ENCODE results near the gene RAP1GDS1.
A peak's percentile ranks its signal among the peaks of the same experiment; 100 is the strongest.
"Not testable (repeated sequence)": the region's sequence is repeated elsewhere in the genome, so short reads cannot be mapped to it uniquely, and the experiment has no call there.

The RAP1GDS1 gene

GRCh38 chr4:98394134-98394533 is 132.9 kb downstream of the RAP1GDS1 start:
- no peak for DNase-seq (ENCODE audit: low spot score)
- Mint-ChIP-seq H3K36me3 (ENCODE audit: low read depth) (peaks cover 56% of the 10 kb centered on the region), H3K4me1 (ENCODE audit: low read depth) (no peaks in the 10 kb centered on the region), H3K4me3 (no peak overlapping the region), H3K27ac (no peak overlapping the region), H3K27me3 (ENCODE audit: low read depth) (no peaks in the 10 kb centered on the region), H3K9me3 (peaks cover 20% of the 10 kb centered on the region)

DNA sequence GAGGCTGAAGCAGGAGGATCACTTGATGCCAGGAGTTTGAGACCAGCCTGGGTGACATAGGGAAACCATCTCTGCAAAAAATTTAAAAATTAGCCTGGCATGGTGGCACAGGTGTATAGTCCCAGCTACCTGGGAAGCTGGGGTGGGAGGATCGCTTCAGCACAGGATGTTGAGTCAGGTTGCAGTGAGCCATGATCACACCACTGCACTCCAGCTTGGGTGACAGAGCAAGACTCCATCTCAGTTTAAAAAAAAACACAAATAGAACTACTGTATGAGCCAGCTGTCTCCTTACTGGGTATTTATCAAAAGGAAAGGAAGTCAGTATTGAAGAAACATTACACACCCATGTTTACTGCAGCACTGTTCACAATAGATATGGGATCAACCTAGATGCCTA is 138.7 kb downstream of the RAP1GDS1 start:
- no peak overlapping the region for H3K27ac Mint-ChIP-seq
- H3K4me1 Mint-ChIP-seq (ENCODE audit: low read depth): peaks cover 7% of the 10 kb centered on the region
- no peak for DNase-seq (ENCODE audit: low spot score)
- H3K9me3 Mint-ChIP-seq: peaks cover 33% of the 10 kb centered on the region
- H3K27me3 Mint-ChIP-seq (ENCODE audit: low read depth): no peaks in the 10 kb centered on the region
- H3K4me3 Mint-ChIP-seq: no peak overlapping the region
- H3K36me3 Mint-ChIP-seq (ENCODE audit: low read depth): peaks cover 30% of the 10 kb centered on the region

DNA sequence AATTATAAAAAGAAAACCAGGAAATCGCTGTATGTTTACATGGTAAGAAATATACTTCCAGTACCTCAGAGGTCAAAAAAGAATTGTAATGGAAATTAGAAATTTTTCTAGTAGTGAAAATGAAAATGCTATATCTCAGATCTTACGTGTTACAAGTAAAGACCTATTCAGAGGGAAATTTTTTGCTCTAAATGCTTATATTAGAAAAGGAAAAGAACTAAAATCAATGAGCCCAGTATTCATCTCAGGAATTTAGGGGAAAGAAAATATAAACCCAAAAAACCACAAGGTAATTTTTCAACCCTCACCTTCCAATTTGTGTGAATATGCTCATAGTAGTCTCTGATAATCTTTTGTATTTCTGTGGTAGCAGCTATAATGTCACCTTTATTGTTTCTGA is 145.6 kb downstream of the RAP1GDS1 start:
- no peaks in the 10 kb centered on the region for H3K27me3 Mint-ChIP-seq (ENCODE audit: low read depth)

DNA sequence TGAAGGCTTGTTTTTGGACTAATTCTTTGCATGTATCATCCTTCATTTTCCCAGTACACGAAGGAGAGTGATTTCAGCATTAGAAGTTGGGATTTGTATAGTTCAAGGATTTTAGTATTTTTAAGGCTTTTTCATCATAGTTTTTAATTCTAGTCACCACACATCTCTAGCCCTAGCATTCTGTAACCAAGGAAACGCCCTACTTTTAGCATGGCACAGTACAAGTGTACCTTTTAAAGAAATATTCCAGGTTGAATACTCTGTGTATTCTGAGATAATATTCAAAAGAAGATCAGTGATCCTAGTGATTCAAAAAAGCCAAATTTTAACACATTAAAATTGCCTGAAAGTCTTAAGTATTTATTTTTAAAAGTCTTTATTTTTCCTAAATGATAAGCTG is 150.5 kb downstream of the RAP1GDS1 start:
- H3K36me3 Mint-ChIP-seq (ENCODE audit: low read depth): peaks cover 41% of the 10 kb centered on the region
- no peak overlapping the region for H3K4me3 Mint-ChIP-seq
- H3K27me3 Mint-ChIP-seq (ENCODE audit: low read depth): no peaks in the 10 kb centered on the region

More for the DNA sequence above, 145.6 kb downstream of the RAP1GDS1 start:
- no peak for DNase-seq (ENCODE audit: low spot score)
- H3K4me3 Mint-ChIP-seq: no peak overlapping the region
- peaks cover 8% of the 10 kb centered on the region for H3K9me3 Mint-ChIP-seq
- H3K36me3 Mint-ChIP-seq (ENCODE audit: low read depth): peaks cover 33% of the 10 kb centered on the region
- H3K27ac Mint-ChIP-seq: no peak overlapping the region
- peaks cover 19% of the 10 kb centered on the region for H3K4me1 Mint-ChIP-seq (ENCODE audit: low read depth)

GRCh38 chr4:98416844-98417243 is 155.7 kb downstream of the RAP1GDS1 start:
- H3K27ac Mint-ChIP-seq: no peak overlapping the region
- DNase-seq (ENCODE audit: low spot score): no peak
- peaks cover 7% of the 10 kb centered on the region for H3K9me3 Mint-ChIP-seq
- no peaks in the 10 kb centered on the region for H3K4me1 Mint-ChIP-seq (ENCODE audit: low read depth)
- no peaks in the 10 kb centered on the region for H3K27me3 Mint-ChIP-seq (ENCODE audit: low read depth)
- H3K36me3 Mint-ChIP-seq (ENCODE audit: low read depth): peaks cover 42% of the 10 kb centered on the region
- no peak overlapping the region for H3K4me3 Mint-ChIP-seq

More for the DNA sequence above, 150.5 kb downstream of the RAP1GDS1 start:
- no peak for DNase-seq (ENCODE audit: low spot score)
- H3K27ac Mint-ChIP-seq: no peak overlapping the region
- peaks cover 10% of the 10 kb centered on the region for H3K9me3 Mint-ChIP-seq
- peaks cover 3% of the 10 kb centered on the region for H3K4me1 Mint-ChIP-seq (ENCODE audit: low read depth)

- H3K27me3 Mint-ChIP-seq (ENCODE audit: low read depth); H3K27ac Mint-ChIP-seq; H3K4me1 Mint-ChIP-seq (ENCODE audit: low read depth); H3K4me3 Mint-ChIP-seq; DNase-seq (ENCODE audit: low spot score): not testable (repeated sequence)
- peaks cover 57% of the 10 kb centered on the region for H3K36me3 Mint-ChIP-seq (ENCODE audit: low read depth)
- peaks cover 12% of the 10 kb centered on the region for H3K9me3 Mint-ChIP-seq
These were observed 159.0 kb downstream of the RAP1GDS1 start for GRCh38 chr4:98420151-98420550.

DNA sequence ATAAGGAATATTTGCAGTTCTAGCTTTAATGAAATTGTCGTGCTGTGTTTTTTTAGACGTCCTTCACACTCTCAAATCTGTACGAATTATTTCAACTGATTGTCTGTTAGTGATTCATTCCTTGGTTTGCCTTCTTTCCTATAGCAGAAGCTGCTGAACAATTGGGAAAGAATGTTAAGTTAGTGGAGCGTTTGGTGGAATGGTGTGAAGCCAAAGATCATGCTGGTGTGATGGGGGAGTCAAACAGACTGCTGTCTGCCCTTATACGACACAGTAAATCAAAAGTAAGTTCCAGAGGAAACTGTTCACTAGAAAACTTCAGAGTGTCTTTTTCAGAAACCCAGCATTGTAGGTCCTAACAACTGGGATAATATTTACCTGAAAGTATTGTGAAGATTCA is 159.9 kb downstream of the RAP1GDS1 start:
- no peak for DNase-seq (ENCODE audit: low spot score)
- Mint-ChIP-seq H3K36me3 (ENCODE audit: low read depth) (peaks cover 63% of the 10 kb centered on the region), H3K9me3 (peaks cover 19% of the 10 kb centered on the region), H3K4me3 (no peak overlapping the region), H3K27ac (no peak overlapping the region), H3K4me1 (ENCODE audit: low read depth) (peaks cover 10% of the 10 kb centered on the region), H3K27me3 (ENCODE audit: low read depth) (no peaks in the 10 kb centered on the region)

DNA sequence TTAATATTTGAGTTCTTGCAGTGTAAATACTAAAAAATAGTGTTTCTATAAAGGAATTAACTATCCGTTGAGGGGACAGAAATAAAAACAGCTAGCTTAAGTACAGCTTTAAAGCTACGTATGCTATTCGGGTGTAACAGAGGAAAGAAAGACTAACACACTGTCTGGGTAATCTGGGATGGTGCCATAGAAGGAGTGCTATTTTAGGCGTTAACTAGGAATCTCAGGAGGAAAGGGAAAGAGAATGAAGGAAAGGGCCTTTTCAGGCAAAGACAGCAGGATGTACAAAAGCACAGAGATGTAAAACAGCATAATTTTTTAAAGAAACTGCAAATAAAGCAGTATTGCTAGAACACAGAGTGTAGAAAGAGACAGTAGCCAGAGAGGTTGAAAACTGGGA is 161.8 kb downstream of the RAP1GDS1 start:
- no peaks in the 10 kb centered on the region for H3K27me3 Mint-ChIP-seq (ENCODE audit: low read depth)
- no peak overlapping the region for H3K4me3 Mint-ChIP-seq
- H3K27ac Mint-ChIP-seq: no peak overlapping the region
- peaks cover 18% of the 10 kb centered on the region for H3K4me1 Mint-ChIP-seq (ENCODE audit: low read depth)
- DNase-seq (ENCODE audit: low spot score): no peak
- H3K36me3 Mint-ChIP-seq (ENCODE audit: low read depth): peaks cover 72% of the 10 kb centered on the region
- H3K9me3 Mint-ChIP-seq: peaks cover 32% of the 10 kb centered on the region

DNA sequence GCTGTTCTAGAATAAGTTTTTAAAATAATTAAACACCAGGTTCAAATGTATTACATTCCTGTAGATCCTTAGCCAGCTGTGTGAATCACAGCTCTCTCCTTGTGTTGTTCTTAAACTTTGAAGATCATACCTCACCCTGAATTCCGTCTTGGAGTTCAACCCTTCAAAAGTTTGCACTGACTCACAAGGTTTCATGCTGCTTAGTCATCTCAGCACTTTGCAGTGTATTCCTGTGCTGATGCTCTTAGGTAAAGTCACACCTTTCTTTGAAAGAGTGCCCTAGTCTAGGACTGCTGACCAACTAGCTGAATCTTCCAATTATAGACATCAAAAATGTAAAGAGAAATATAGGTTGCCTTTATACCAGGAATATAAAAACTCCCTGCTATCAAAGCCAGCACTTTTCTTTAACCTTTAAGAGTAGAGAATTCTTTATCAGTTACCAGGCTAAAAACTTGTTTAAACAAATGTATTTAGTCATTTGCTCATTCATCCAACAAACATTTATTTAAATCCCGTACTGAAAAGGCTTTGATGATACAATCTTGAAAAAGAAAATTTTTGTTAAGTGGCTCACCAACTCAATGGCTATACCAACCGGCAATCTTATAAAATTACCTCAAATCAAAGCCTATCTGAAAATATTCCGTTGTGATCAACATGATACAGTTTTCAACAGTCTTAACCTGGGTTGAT is 169.7 kb downstream of the RAP1GDS1 start:
- no peak for DNase-seq (ENCODE audit: low spot score)
- H3K4me3 Mint-ChIP-seq: no peak overlapping the region
- H3K36me3 Mint-ChIP-seq (ENCODE audit: low read depth): peaks cover 32% of the 10 kb centered on the region
- no peaks in the 10 kb centered on the region for H3K27me3 Mint-ChIP-seq (ENCODE audit: low read depth)
- H3K4me1 Mint-ChIP-seq (ENCODE audit: low read depth): peaks cover 10% of the 10 kb centered on the region
- no peak overlapping the region for H3K27ac Mint-ChIP-seq
- peaks cover 15% of the 10 kb centered on the region for H3K9me3 Mint-ChIP-seq

- no peak overlapping the region for H3K4me3 Mint-ChIP-seq
- H3K27me3 Mint-ChIP-seq (ENCODE audit: low read depth): no peaks in the 10 kb centered on the region
- no peak for DNase-seq (ENCODE audit: low spot score)
- H3K9me3 Mint-ChIP-seq: no peaks in the 10 kb centered on the region
- peaks cover 25% of the 10 kb centered on the region for H3K36me3 Mint-ChIP-seq (ENCODE audit: low read depth)
- no peak overlapping the region for H3K27ac Mint-ChIP-seq
- peaks cover 7% of the 10 kb centered on the region for H3K4me1 Mint-ChIP-seq (ENCODE audit: low read depth)
These were observed 172.5 kb downstream of the RAP1GDS1 start for GRCh38 chr4:98433691-98434090.

GRCh38 chr4:98434816-98435215 is 173.6 kb downstream of the RAP1GDS1 start:
- DNase-seq (ENCODE audit: low spot score): no peak
- no peak overlapping the region for H3K27ac Mint-ChIP-seq
- H3K4me1 Mint-ChIP-seq (ENCODE audit: low read depth): peaks cover 10% of the 10 kb centered on the region
- H3K4me3 Mint-ChIP-seq: no peak overlapping the region
- H3K36me3 Mint-ChIP-seq (ENCODE audit: low read depth): peaks cover 34% of the 10 kb centered on the region
- H3K9me3 Mint-ChIP-seq: no peaks in the 10 kb centered on the region
- H3K27me3 Mint-ChIP-seq (ENCODE audit: low read depth): no peaks in the 10 kb centered on the region

- H3K4me3 Mint-ChIP-seq: no peak overlapping the region
- DNase-seq (ENCODE audit: low spot score): no peak
- H3K9me3 Mint-ChIP-seq: no peaks in the 10 kb centered on the region
- H3K36me3 Mint-ChIP-seq (ENCODE audit: low read depth): peaks cover 51% of the 10 kb centered on the region
- peaks cover 34% of the 10 kb centered on the region for H3K4me1 Mint-ChIP-seq (ENCODE audit: low read depth)
- H3K27me3 Mint-ChIP-seq (ENCODE audit: low read depth): no peaks in the 10 kb centered on the region
- no peak overlapping the region for H3K27ac Mint-ChIP-seq
These were observed 183.2 kb downstream of the RAP1GDS1 start for GRCh38 chr4:98444371-98444770.

DNA sequence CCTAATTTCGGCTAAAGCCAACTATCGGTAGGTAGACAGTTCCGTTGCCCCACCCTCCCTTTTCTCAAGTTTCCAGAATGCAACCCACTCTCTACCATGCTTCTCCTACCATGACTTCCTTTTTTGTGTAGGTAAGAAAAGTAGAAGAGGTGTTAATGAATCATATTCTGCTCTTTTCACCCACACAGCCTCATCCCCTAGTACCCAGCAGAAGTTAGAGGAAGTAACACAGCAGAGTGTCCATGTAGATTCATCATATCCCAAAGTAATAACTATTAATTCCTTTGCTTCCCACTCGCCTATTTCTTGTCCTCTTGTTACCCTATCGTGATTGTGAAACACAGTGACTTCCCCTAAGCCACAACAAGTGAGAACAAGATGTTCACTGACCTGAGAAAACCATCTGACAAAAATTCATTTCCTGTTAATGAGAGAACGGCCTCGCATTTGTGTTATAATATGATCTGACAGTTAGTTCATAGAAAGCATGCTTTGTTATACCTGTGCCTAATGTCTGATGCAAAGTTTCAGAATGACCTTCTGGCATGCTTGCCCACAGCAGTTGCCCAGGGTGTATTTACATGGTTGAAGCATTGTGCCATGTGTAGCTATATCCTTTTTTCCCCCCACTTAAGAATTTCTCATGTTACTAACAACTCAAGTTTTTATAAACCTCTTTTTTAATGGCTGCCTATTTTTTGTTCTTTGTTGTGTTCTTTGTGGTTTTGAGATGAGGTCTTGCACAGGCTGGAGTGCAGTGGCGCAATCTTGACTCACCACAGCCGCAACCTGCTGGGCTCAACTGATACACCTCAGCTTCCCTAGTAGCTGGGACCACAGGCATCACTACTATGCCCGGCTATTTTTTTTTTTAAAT is 185.6 kb downstream of the RAP1GDS1 start:
- Mint-ChIP-seq H3K9me3 (no peaks in the 10 kb centered on the region), H3K36me3 (ENCODE audit: low read depth) (peaks cover 39% of the 10 kb centered on the region), H3K4me1 (ENCODE audit: low read depth) (peaks cover 43% of the 10 kb centered on the region), H3K27ac (peak overlapping the region; percentile 93), H3K27me3 (ENCODE audit: low read depth) (no peaks in the 10 kb centered on the region), H3K4me3 (peak overlapping the region; percentile 74)
- peak; percentile 67 for DNase-seq (ENCODE audit: low spot score)

- DNase-seq (ENCODE audit: low spot score): no peak
- peak overlapping the region; percentile 74 for H3K4me3 Mint-ChIP-seq
- H3K36me3 Mint-ChIP-seq (ENCODE audit: low read depth): peaks cover 33% of the 10 kb centered on the region
- H3K4me1 Mint-ChIP-seq (ENCODE audit: low read depth): peaks cover 43% of the 10 kb centered on the region
- peak overlapping the region; percentile 93 for H3K27ac Mint-ChIP-seq
- H3K9me3 Mint-ChIP-seq: peaks cover 5% of the 10 kb centered on the region
- no peaks in the 10 kb centered on the region for H3K27me3 Mint-ChIP-seq (ENCODE audit: low read depth)
These were observed 186.5 kb downstream of the RAP1GDS1 start for GRCh38 chr4:98447648-98448047.
